Keratinocyte (primary cell): ENCODE measurements around the gene BNC2. TPM values are rescaled to one million over a fixed set of nuclear protein-coding genes. Genes with fewer than 3 reads are reported as not detected.

Experiments
- DNase-seq: peaks from one replicate; pipeline ENCODE4 v3.0.0-alpha.2; 2011; ENCODE audit warnings: low read depth, missing footprints, low spot score
- FAIRE-seq: peaks from 2 replicates; lab custom pipeline; 2011; peaks lifted over from hg19 to GRCh38; lab: Jason Lieb, UNC
- H2AFZ ChIP-seq: 2 replicates; pipeline ENCODE4 v1.6.0; 2012; ENCODE audit warnings: low read length, control low read depth, inconsistent platforms; ENCODE audit not compliant: control insufficient read depth
- H3K27ac ChIP-seq: 2 replicates; pipeline ENCODE4 v1.5.1; 2011; ENCODE audit warnings: low read length; ENCODE audit not compliant: control insufficient read depth, insufficient read depth
- H3K27me3 ChIP-seq: 3 replicates; pipeline ENCODE4 v1.6.0; 2011; ENCODE audit warnings: low read length; ENCODE audit not compliant: control insufficient read depth, insufficient read depth; ENCODE audit errors: extremely low read depth
- H3K36me3 ChIP-seq, 2 experiments: 2 replicates in 1 of 2; 3 replicates in 1 of 2; pipeline ENCODE4 v1.5.1; 2011; ENCODE audit warnings: low read length in 2 of 2, mild to moderate bottlenecking in 1 of 2; ENCODE audit not compliant: control insufficient read depth in 2 of 2, insufficient read depth in 2 of 2; ENCODE audit errors: extremely low read depth in 1 of 2
- H3K4me1 ChIP-seq: 3 replicates; pipeline ENCODE4 v1.5.1; 2011; ENCODE audit warnings: low read length; ENCODE audit not compliant: control insufficient read depth, insufficient read depth; ENCODE audit errors: extremely low read depth
- H3K4me2 ChIP-seq: 3 replicates; pipeline ENCODE4 v1.6.0; 2011; ENCODE audit warnings: low read depth, low read length; ENCODE audit not compliant: control insufficient read depth, insufficient read depth; ENCODE audit errors: extremely low read depth
- H3K4me3 ChIP-seq, 3 experiments: fragments of 200-600 bp in 1 of 3; sonication (generic) in 1 of 3; 2 replicates in 2 of 3; 3 replicates in 1 of 3; pipeline ENCODE4 v1.5.1; 2011 to 2016; ENCODE audit warnings: low read length in 3 of 3, mild to moderate bottlenecking in 3 of 3, control low read depth in 2 of 3, inconsistent platforms in 1 of 3, low read depth in 1 of 3, mixed read lengths in 1 of 3, mixed run types in 1 of 3, moderate library complexity in 1 of 3; ENCODE audit not compliant: control insufficient read depth in 2 of 3, insufficient read depth in 2 of 3; ENCODE audit errors: extremely low read depth in 1 of 3
- H3K79me2 ChIP-seq: 2 replicates; pipeline ENCODE4 v1.6.0; 2012; ENCODE audit warnings: low read length; ENCODE audit not compliant: control insufficient read depth, insufficient read depth
- H3K9ac ChIP-seq: 3 replicates; pipeline ENCODE4 v1.6.0; 2011; ENCODE audit warnings: low read length; ENCODE audit not compliant: control insufficient read depth, insufficient read depth; ENCODE audit errors: extremely low read depth
- H3K9me1 ChIP-seq: 3 replicates; pipeline ENCODE4 v1.6.0; 2011; ENCODE audit warnings: low read length; ENCODE audit not compliant: control insufficient read depth, insufficient read depth; ENCODE audit errors: extremely low read depth
- H3K9me3 ChIP-seq: 2 replicates; pipeline ENCODE4 v1.5.1; 2012; ENCODE audit warnings: low read depth, low read length; ENCODE audit not compliant: control insufficient read depth
- H4K20me1 ChIP-seq: 3 replicates; pipeline ENCODE4 v1.6.0; 2011; ENCODE audit warnings: low read length; ENCODE audit not compliant: control insufficient read depth, insufficient read depth; ENCODE audit errors: extremely low read depth
- EZH2 ChIP-seq: IDR thresholded peaks from one replicate; pipeline ENCODE4 v1.6.1; 2012; ENCODE audit warnings: inconsistent platforms, mild to moderate bottlenecking, low read length, moderate library complexity
- dilution Hi-C: fragments of 300-500 bp; cut with MboI; formaldehyde crosslinking; loops from one replicate; pipeline ENCODE4 v1.7.0; 2020; ENCODE audit warnings: low sequenced_read_pairs; ENCODE audit not compliant: extremely low pct_ligation_motif_present
- polyA plus RNA-seq, 5 experiments: library from polyadenylated mRNA; depleted of rRNA in 3 of 5; stranded (reverse) in 3 of 5; stranded (forward) in 1 of 5; unstranded in 1 of 5; fragments of >200 nt; gene quantifications; 1 replicate in 1 of 5; 2 replicates in 3 of 5; 3 replicates in 1 of 5; pipeline versions ENCODE4 v1.2.1 to v1.2.3, GENCODE V29; 2011 to 2012; ENCODE audit warnings: missing spikeins in 2 of 5, low read depth in 1 of 5, low replicate concordance in 1 of 5
- TF ChIP-seq, protein P1 (sequence below), 3 experiments: IDR thresholded peaks in 1 of 3; conservative IDR thresholded peaks in 1 of 3; optimal IDR thresholded peaks in 1 of 3; 2 replicates in 2 of 3; 3 replicates in 1 of 3; pipeline versions ENCODE3 to v1.5.1; 2011; ENCODE audit warnings: low read length in 3 of 3, mild to moderate bottlenecking in 3 of 3, moderate library complexity in 2 of 3, control low read depth in 1 of 3, inconsistent platforms in 1 of 3; ENCODE audit not compliant: insufficient read depth in 2 of 3; ENCODE audit errors: extremely low read depth in 1 of 3

The BNC2 gene
- polyA plus RNA-seq, 1 donor (not counting 4 experiments of a cell fraction or from before 2014, with no cell fraction given) = 1.1 TPM

- Histone ChIP-seq H2AFZ (no peak overlapping the region), H3K4me3 (no peak overlapping the region), H3K79me2 (no peaks in the 10 kb centered on the region), H3K9me3 (no peaks in the 10 kb centered on the region), H3K27ac (no peak overlapping the region), H3K9ac (no peak overlapping the region), H3K4me2 (no peak overlapping the region), H3K4me1 (no peaks in the 10 kb centered on the region), H3K27me3 (no peaks in the 10 kb centered on the region), H3K36me3 (no peaks in the 10 kb centered on the region), H3K9me1 (no peaks in the 10 kb centered on the region), H4K20me1 (no peaks in the 10 kb centered on the region)
- no peak for FAIRE-seq
- dilution Hi-C loops = no loop called here
- no peak for DNase-seq
- TF ChIP-seq, protein P1, sequence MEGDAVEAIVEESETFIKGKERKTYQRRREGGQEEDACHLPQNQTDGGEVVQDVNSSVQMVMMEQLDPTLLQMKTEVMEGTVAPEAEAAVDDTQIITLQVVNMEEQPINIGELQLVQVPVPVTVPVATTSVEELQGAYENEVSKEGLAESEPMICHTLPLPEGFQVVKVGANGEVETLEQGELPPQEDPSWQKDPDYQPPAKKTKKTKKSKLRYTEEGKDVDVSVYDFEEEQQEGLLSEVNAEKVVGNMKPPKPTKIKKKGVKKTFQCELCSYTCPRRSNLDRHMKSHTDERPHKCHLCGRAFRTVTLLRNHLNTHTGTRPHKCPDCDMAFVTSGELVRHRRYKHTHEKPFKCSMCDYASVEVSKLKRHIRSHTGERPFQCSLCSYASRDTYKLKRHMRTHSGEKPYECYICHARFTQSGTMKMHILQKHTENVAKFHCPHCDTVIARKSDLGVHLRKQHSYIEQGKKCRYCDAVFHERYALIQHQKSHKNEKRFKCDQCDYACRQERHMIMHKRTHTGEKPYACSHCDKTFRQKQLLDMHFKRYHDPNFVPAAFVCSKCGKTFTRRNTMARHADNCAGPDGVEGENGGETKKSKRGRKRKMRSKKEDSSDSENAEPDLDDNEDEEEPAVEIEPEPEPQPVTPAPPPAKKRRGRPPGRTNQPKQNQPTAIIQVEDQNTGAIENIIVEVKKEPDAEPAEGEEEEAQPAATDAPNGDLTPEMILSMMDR (optimal IDR thresholded peaks at IDR 0.05 in 1 of 3, IDR thresholded peaks at IDR 0.05 in 1 of 3, conservative IDR thresholded peaks at IDR 0.05 in 1 of 3; ENCODE audit: extremely low read depth in 1 of 3, insufficient read depth in 2 of 3, low read length in 3 of 3) = no peak
- TF ChIP-seq EZH2 = no peak
These were observed 259.5 kb downstream of the BNC2 start for GRCh38 chr9:16611001-16611400.

DNA sequence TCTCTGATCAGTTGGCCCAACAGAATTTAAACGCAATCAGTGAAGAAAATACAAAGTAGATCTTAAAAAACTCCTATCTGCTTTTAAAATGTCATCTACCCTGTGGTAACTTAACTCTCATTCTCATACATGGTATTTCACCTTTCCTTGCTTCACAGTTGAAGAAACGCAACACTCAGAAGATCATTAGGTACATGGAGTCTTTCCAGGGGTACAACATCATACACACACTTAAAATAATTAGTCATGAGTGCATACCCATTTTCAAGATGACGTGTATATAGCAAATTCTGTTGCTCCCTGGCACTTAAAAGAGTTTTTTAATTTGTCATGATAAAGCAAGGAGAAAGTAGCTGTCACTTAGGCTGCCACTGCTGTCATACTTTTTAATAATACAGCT is 259.9 kb downstream of the BNC2 start:
- no peak for TF ChIP-seq EZH2
- TF ChIP-seq, protein P1 (optimal IDR thresholded peaks at IDR 0.05 in 1 of 3, IDR thresholded peaks at IDR 0.05 in 1 of 3, conservative IDR thresholded peaks at IDR 0.05 in 1 of 3; ENCODE audit: extremely low read depth in 1 of 3, insufficient read depth in 2 of 3, low read length in 3 of 3) = no peak
- no peak overlapping the region for H2AFZ ChIP-seq
- FAIRE-seq (no peak), DNase-seq (no peak)
- H3K4me3 ChIP-seq = no peak overlapping the region
- no peaks in the 10 kb centered on the region for H3K9me1 ChIP-seq
- dilution Hi-C loops = no loop called here
- H3K36me3 ChIP-seq = no peaks in the 10 kb centered on the region
- no peak overlapping the region for H3K27ac ChIP-seq
- H4K20me1 ChIP-seq = no peaks in the 10 kb centered on the region
- no peaks in the 10 kb centered on the region for H3K4me1 ChIP-seq
- H3K9me3 ChIP-seq = no peaks in the 10 kb centered on the region
- H3K9ac ChIP-seq = no peak overlapping the region
- no peaks in the 10 kb centered on the region for H3K27me3 ChIP-seq
- no peak overlapping the region for H3K4me2 ChIP-seq
- no peaks in the 10 kb centered on the region for H3K79me2 ChIP-seq
